Psoas muscle (tissue), 8 donors: Measurements from ENCODE around the gene IRX3. TPM values are rescaled to one million over a fixed set of nuclear protein-coding genes. Genes with fewer than 3 reads are reported as not detected.

Source experiments
- ATAC-seq, 4 donors: fragments of 200-7000 bp; cut with Tn5 transposase; one replicate each; pipeline ENCODE4 v1.9.1; 2020; ENCODE audit warnings: moderate library complexity in 3 of 4, mild to moderate bottlenecking in 2 of 4
- DNase-seq, 2 donors: peaks; one replicate each; pipeline ENCODE4 v3.0.0-alpha.2; 2020
- H3K27ac ChIP-seq: fragments of 200-600 bp; one replicate; pipeline ENCODE4 v1.8.0; 2022
- H3K27me3 ChIP-seq, 3 donors: fragments of 200-600 bp in 1 of 3; one replicate each; pipeline versions ENCODE4 v1.6.1 to v1.8.0; 2013 to 2022; ENCODE audit warnings: low read length in 2 of 3, mild to moderate bottlenecking in 2 of 3, moderate library complexity in 1 of 3; ENCODE audit not compliant: insufficient read depth in 3 of 3
- H3K36me3 ChIP-seq, 2 donors: fragments of 200-600 bp in 1 of 2; one replicate each; pipeline versions ENCODE4 v1.6.1 to v1.8.0; 2013 to 2022; ENCODE audit warnings: low read depth in 1 of 2, mild to moderate bottlenecking in 1 of 2, moderate library complexity in 1 of 2; ENCODE audit not compliant: insufficient read depth in 1 of 2
- H3K4me1 ChIP-seq: fragments of 200-600 bp; one replicate; pipeline ENCODE4 v1.8.0; 2022
- H3K4me3 ChIP-seq: fragments of 200-600 bp; one replicate; pipeline ENCODE4 v1.8.0; 2022; ENCODE audit warnings: mild to moderate bottlenecking
- H3K9me3 ChIP-seq: fragments of 200-600 bp; one replicate; pipeline ENCODE4 v1.8.0; 2022
- CTCF ChIP-seq: fragments of 200-600 bp; IDR thresholded peaks from one replicate; pipeline ENCODE4 v1.8.0; 2022; ENCODE audit warnings: antibody characterized with exemption
- WGBS, 3 donors: extraction: QIAGEN DNeasy Blood & Tissue Kit; methylation state at CpG; one replicate each; pipeline versions ENCODE4 v1.1.6 to v1.1.7; 2013; 5-methylcytosine and 5-hydroxymethylcytosine counted together
- intact Hi-C, 2 donors: fragments of 100-400 bp; cut with DNase I; formaldehyde crosslinking; loops; one replicate each; pipeline versions ENCODE4 v1.11.0 to v1.14.2; 2022
- polyA plus RNA-seq, 3 donors: library from polyadenylated mRNA; stranded (reverse); fragments of 200-250 nt; gene quantifications; one replicate each; pipeline ENCODE4 v1.2.3, GENCODE V29; 2013
- total RNA-seq, 4 donors: library from RNA; stranded (reverse); fragmentation: NEBNext Ultra II Directional in 2 of 4; extraction: Animal tissue kit (Norgen Biotek cat#: 25700) in 2 of 4; gene quantifications; one replicate each; pipeline versions ENCODE4 v1.2.1 to v1.2.4, GENCODE V29; 2021 to 2023
- donor health status: healthy with polysubstance abuse.
- donor health status: DM: no; HTN: no; CAD: no; lungs with moderate emphysema.
- donor health status: Bipolar disorder and iron deficiency.
- donor health status: healthy.
- donor health status: DM: yes; HTN: yes; CAD: no.
- donor health status: DM: no; HTN: no; CAD: no.
- donor health status: DM: no; HTN: no; CAD: no.
- donor health status: DM: yes; HTN: yes; CAD: no.

Gene IRX3
- total and polyA plus RNA-seq, 7 donors, result 0.94 to 27.6 (median 9.8) TPM

GRCh38 chr16:54296543-54296942 lies 10.0 kb upstream of the IRX3 start:
- Histone ChIP-seq H3K9me3 (no peaks in the 10 kb centered on the region), H3K27ac (no peak overlapping the region), H3K4me3 (no peak overlapping the region), H3K4me1 (no peaks in the 10 kb centered on the region), H3K36me3 (no peaks in the 10 kb centered on the region), H3K27me3 (peaks cover 0 to under 1% (median 0%) of the 10 kb centered on the region in 3 donors)
- intact Hi-C loops, result no loop called here
- ATAC-seq (no peak), DNase-seq (no peak)
- WGBS, 3 donors, result 94 to 100% (median 97%) methylated on average over 1 of the region's 1 CpG
- no peak for TF ChIP-seq CTCF

GRCh38 chr16:54291656-54292487 lies 5.3 kb upstream of the IRX3 start:
- Histone ChIP-seq H3K4me3 (no peak overlapping the region), H3K27ac (no peak overlapping the region), H3K36me3 (no peaks in the 10 kb centered on the region), H3K4me1 (no peaks in the 10 kb centered on the region), H3K9me3 (no peaks in the 10 kb centered on the region), H3K27me3 (peaks cover 0 to 27% (median 2%) of the 10 kb centered on the region in 3 donors)
- ATAC-seq (no peak), DNase-seq (no peak)
- intact Hi-C loops, result no loop called here
- TF ChIP-seq CTCF, result no peak
- WGBS, 3 donors, result 75 to 78% (median 77%) methylated on average over 22 of the region's 22 CpGs

DNA sequence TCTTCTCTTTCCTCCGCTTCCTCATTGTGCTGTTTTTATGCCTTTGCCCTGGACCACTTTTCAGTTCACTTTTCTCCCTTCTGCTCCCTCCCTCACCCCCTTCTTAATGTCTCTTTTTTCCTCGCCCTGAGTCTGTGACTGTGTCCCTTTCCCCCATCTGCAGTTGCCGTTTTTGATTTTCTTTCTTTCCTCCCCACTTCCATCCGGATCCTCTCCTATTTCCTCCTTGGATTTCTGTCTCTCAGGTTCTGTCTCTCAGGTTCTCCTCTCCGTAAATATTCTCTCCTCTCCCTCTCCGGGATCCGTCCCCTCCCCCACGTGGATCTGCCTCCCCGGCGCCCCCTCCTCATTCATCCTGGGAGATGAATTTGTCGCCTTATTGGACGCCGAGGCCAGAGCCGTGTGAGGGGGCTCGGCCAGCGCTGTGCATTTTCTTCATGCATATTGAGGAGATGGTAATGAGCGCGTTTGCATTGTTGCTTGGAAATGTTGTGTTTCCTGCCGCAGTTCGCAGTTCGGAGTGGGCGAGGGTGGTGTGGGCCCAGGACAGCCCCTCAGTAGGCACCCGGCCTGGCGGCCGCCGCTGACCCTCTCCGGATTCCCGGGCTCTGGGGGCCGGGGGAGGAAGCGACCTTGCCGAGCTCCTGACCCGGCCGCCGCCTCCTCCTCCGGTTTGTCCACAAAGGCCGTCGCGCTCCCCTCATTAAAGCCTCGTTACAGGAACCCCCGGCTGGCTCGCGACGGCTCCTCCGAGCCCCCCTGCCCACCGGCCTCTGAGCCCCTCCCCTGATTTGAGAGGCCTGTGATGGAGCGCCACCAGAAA lies 4.5 kb upstream of the IRX3 start:
- WGBS, 3 donors, result 52 to 70% (median 65%) methylated on average over 44 to 46 of the region's 46 CpGs
- Histone ChIP-seq H3K36me3 (no peaks in the 10 kb centered on the region), H3K27me3 (peaks cover 0 to 27% (median 2%) of the 10 kb centered on the region in 3 donors), H3K4me3 (no peak overlapping the region), H3K9me3 (no peaks in the 10 kb centered on the region), H3K4me1 (no peaks in the 10 kb centered on the region), H3K27ac (no peak overlapping the region)
- no peak for TF ChIP-seq CTCF
- intact Hi-C loops, result no loop called here
- ATAC-seq (no peak), DNase-seq (no peak)

GRCh38 chr16:54289945-54290832 lies 3.6 kb upstream of the IRX3 start:
- Histone ChIP-seq H3K27me3 (peaks cover 0 to 34% (median 2%) of the 10 kb centered on the region in 3 donors), H3K9me3 (no peaks in the 10 kb centered on the region), H3K27ac (no peak overlapping the region), H3K36me3 (no peaks in the 10 kb centered on the region), H3K4me3 (no peak overlapping the region), H3K4me1 (no peaks in the 10 kb centered on the region)
- intact Hi-C loops, result loop anchor here (10.0 kb wide), 2 partner anchors 345 to 645 kb away; partner anchors contain the start of gene IRX5 (in 1 of the 2)
- 55 to 67% (median 63%) methylated on average over 60 to 62 of the region's 62 CpGs for WGBS, 3 donors
- no peak for DNase-seq
- no peak for ATAC-seq
- no peak for TF ChIP-seq CTCF
